Measurements from ENCODE around the gene RPS27A. TPM values are rescaled to one million over a fixed set of nuclear protein-coding genes. Genes with fewer than 3 reads are reported as not detected.

Gene RPS27A
- total and polyA plus RNA-seq, 10 of the 15 experiments (the other 5 are each of a cell fraction or from before 2014, with no cell fraction given): 1,460 to 4,705 (median 1,996) TPM

- TF ChIP-seq PML (IDR thresholded peaks at IDR 0.05; ENCODE audit: low read length): no peak; the same call in 1 of the 2 replicates
- peak; percentile 50; the same call in 1 of the 2 replicates for TF ChIP-seq ZBTB33 (IDR thresholded peaks at IDR 0.05)
- TF ChIP-seq, protein P1, sequence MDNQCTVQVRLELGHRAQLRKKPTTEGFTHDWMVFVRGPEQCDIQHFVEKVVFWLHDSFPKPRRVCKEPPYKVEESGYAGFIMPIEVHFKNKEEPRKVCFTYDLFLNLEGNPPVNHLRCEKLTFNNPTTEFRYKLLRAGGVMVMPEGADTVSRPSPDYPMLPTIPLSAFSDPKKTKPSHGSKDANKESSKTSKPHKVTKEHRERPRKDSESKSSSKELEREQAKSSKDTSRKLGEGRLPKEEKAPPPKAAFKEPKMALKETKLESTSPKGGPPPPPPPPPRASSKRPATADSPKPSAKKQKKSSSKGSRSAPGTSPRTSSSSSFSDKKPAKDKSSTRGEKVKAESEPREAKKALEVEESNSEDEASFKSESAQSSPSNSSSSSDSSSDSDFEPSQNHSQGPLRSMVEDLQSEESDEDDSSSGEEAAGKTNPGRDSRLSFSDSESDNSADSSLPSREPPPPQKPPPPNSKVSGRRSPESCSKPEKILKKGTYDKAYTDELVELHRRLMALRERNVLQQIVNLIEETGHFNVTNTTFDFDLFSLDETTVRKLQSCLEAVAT (IDR thresholded peaks at IDR 0.05): peak; percentile 97
- no peak for TF ChIP-seq ZNF622 (IDR thresholded peaks at IDR 0.05)
- no peak for TF ChIP-seq BACH1 (IDR thresholded peaks at IDR 0.05; ENCODE audit: borderline replicate concordance)
- POLR2A ChIA-PET: interaction anchor here (1.0 kb wide), 1 partner anchor 51 kb away, joined by 3 read pairs; no protein-coding TSS in a partner anchor
- RAD21 ChIA-PET (ENCODE audit: unreplicated experiment): no interaction called here
- H4K20me1 ChIP-seq (ENCODE audit: control insufficient read depth, insufficient read depth): no peaks in the 10 kb centered on the region
- peak overlapping the region; percentile 34; the same call in 1 of the 2 replicates for H2AFZ ChIP-seq (ENCODE audit: control insufficient read depth, low read depth, low read length)
- no peak overlapping the region for H3K27ac ChIP-seq (ENCODE audit: control insufficient read depth, insufficient read depth)
- SMC1A ChIA-PET (ENCODE audit: uncharacterized antibody, unreplicated experiment): interaction anchor here (1.0 to 1.6 kb wide), 2 partner anchors 72 to 210 kb away, joined by 3 to 4 read pairs; no protein-coding TSS in a partner anchor
- WGBS (ENCODE audit: insufficient coverage, insufficient replicate concordance, low lambda C conversion rate, missing lambda C conversion rate): 95% methylated on average over 25 of the region's 25 CpGs
- no peaks in the 10 kb centered on the region; the same call in 1 of the 2 replicates for H3K4me1 ChIP-seq (ENCODE audit: control insufficient read depth, insufficient read depth, low read length)
- H3K4me3 ChIP-seq: no peak overlapping the region
- no peaks in the 10 kb centered on the region for H3K27me3 ChIP-seq (replicated peaks in 1 of 2; ENCODE audit: control insufficient read depth in 2 of 2, insufficient read depth in 2 of 2, low read length in 1 of 2)
- CTCF ChIA-PET: interaction anchor here (0.7 to 1.7 kb wide), 3 partner anchors 11 to 147 kb away, joined by 3 to 4 read pairs (median 3); no protein-coding TSS in a partner anchor
- ATAC-seq (no peak), DNase-seq (ENCODE audit: low read depth, low spot score) (no peak), FAIRE-seq (no peak)
- H3K9ac ChIP-seq (ENCODE audit: control insufficient read depth, insufficient read depth, low read length): no peak overlapping the region
- peaks cover 7% of the 10 kb centered on the region for H3K79me2 ChIP-seq (ENCODE audit: control insufficient read depth, insufficient read depth, low read length)
- peak overlapping the region; percentile 33; the same call in 1 of the 2 replicates for H3K4me2 ChIP-seq (ENCODE audit: control insufficient read depth, insufficient read depth)
- BruUV-seq (replicated peaks): no TSS peak
- intact Hi-C loops (cut with micrococcal nuclease; ENCODE audit: unreplicated experiment) (no loop called here), in situ Hi-C loops (cut with MboI) (no loop called here)
- H3K9me3 ChIP-seq (replicated peaks; ENCODE audit: control insufficient read depth, insufficient read depth, low read length): no peaks in the 10 kb centered on the region
- H3K36me3 ChIP-seq (ENCODE audit: control insufficient read depth in 2 of 2, insufficient read depth in 2 of 2, low read length in 1 of 2): peaks cover 0 to 4% of the 10 kb centered on the region in 2 experiments; a peak in 1 of 4 replicates
These were observed 8.3 kb upstream of the RPS27A start for GRCh38 chr2:55223958-55224760.

Data from GM12878 (cell line).